ENCODE measurements around the gene GTF2H4. TPM values are rescaled to one million over a fixed set of nuclear protein-coding genes. Genes with fewer than 3 reads are reported as not detected.
"Not testable (repeated sequence)": the region's sequence is repeated elsewhere in the genome, so short reads cannot be mapped to it uniquely, and the experiment has no call there.

Gene GTF2H4
- total RNA-seq, 2 donors from 2014 or later, result 0.66 to 27.2 TPM

DNA sequence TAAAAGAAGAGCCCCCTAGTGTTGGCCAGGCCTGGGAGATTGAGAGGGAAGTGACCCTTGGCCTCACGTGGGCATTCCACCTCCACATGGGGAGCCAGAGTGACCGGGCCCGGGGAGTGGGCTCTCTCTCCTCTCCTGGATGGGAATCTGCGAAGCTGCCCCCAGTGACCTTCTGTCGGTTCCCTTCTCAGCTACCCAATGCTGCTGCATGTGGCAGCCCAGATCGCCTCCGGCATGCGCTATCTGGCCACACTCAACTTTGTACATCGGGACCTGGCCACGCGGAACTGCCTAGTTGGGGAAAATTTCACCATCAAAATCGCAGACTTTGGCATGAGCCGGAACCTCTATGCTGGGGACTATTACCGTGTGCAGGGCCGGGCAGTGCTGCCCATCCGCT lies 10.1 kb upstream of the GTF2H4 start:
- WGBS, 2 donors, result 80 to 90% methylated on average over 10 to 16 of the region's 16 CpGs
- Histone ChIP-seq H3K4me1 (no peaks in the 10 kb centered on the region), H3K9me3 (no peaks in the 10 kb centered on the region), H3K4me3 (no peak overlapping the region), H3K27me3 (no peaks in the 10 kb centered on the region), H3K27ac (no peak overlapping the region), H3K36me3 (replicated peaks in 1 of 2; ENCODE audit: insufficient read depth in 1 of 2, low read depth in 2 of 2) (peaks cover 19 to 30% of the 10 kb centered on the region in 2 donors)
- DNase-seq (no peak), ATAC-seq (no peak)
- no peak for TF ChIP-seq POLR2A (IDR thresholded peaks at IDR 0.05)
- no peak for TF ChIP-seq CTCF (IDR thresholded peaks at IDR 0.05)
- intact Hi-C loops (cut with DNase I), result no loop called here

GRCh38 chr6:30898750-30899360 lies 9.2 kb upstream of the GTF2H4 start:
- Histone ChIP-seq H3K4me1 (no peaks in the 10 kb centered on the region), H3K9me3 (no peaks in the 10 kb centered on the region), H3K27me3 (no peaks in the 10 kb centered on the region), H3K36me3 (replicated peaks in 1 of 2; ENCODE audit: insufficient read depth in 1 of 2, low read depth in 2 of 2) (peaks cover 15 to 26% of the 10 kb centered on the region in 2 donors), H3K4me3 (no peak overlapping the region), H3K27ac (no peak overlapping the region)
- no peak for DNase-seq
- intact Hi-C loops (cut with DNase I), result no loop called here
- no peak for ATAC-seq
- TF ChIP-seq CTCF (IDR thresholded peaks at IDR 0.05), result no peak
- TF ChIP-seq POLR2A (IDR thresholded peaks at IDR 0.05), result no peak
- 82 to 84% methylated on average over 23 of the region's 23 CpGs for WGBS, 2 donors

DNA sequence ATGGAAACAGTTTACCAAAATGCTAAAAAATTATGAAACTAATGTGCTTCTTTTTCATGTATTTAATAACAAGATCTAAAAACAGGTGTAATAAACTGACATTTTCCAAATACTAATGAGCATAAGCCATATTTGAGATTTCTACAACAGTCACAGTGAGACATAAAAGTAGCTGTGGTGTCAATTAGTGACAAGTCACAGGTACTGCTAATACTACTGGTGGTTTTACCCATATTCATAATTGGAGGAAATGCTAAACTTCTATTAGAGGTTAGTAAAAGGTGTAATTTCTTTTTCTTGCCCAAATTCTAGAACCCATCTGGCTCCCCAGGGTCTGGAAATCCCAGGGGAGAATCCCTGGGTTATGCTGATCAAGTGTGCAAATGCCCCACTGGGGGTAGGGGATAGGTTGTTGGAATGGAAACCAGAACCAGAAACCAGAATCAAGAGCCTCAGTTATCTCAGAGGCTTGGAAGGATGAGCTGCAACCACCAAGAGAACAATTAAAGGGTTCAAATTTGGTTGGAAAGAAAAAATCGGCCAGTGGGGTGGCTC lies 7.1 kb upstream of the GTF2H4 start:
- no peak overlapping the region for H3K4me3 ChIP-seq
- no peaks in the 10 kb centered on the region for H3K27me3 ChIP-seq
- H3K36me3 ChIP-seq (replicated peaks in 1 of 2; ENCODE audit: insufficient read depth in 1 of 2, low read depth in 2 of 2), result peaks cover 15 to 20% of the 10 kb centered on the region in 2 donors
- H3K4me1 ChIP-seq, result no peaks in the 10 kb centered on the region
- no peaks in the 10 kb centered on the region for H3K9me3 ChIP-seq
- ATAC-seq, result no peak
- DNase-seq, result no peak
- H3K27ac ChIP-seq, result no peak overlapping the region
- intact Hi-C loops (cut with DNase I), result no loop called here
- no peak for TF ChIP-seq CTCF (IDR thresholded peaks at IDR 0.05)
- no peak for TF ChIP-seq POLR2A (IDR thresholded peaks at IDR 0.05)
- WGBS, 2 donors, result 69 to 82% methylated on average over 1 of the region's 1 CpG

DNA sequence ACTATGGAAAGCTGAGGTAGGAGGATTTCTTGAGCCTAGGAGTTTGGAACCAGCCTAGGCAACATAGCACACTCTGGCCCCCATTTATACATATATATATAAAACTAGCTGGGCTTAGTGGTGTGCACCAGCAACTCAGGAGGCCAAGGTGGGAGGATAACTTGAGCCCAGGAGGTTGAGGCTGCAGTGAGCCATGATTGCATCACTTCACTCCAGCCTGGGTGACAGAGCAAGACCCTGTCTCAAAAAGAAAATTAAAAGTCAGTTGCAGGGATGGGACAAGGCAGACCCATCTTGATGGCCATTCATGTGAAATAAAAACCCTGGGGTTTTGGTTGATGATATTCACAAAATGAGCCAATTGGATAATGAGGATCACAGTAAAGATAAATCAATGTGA lies 6.6 kb upstream of the GTF2H4 start:
- no peak for DNase-seq
- H3K4me3 ChIP-seq, result no peak overlapping the region
- intact Hi-C loops (cut with DNase I), result no loop called here
- H3K27me3 ChIP-seq, result no peaks in the 10 kb centered on the region
- no peaks in the 10 kb centered on the region for H3K9me3 ChIP-seq
- ATAC-seq, result no peak
- H3K4me1 ChIP-seq, result no peaks in the 10 kb centered on the region
- H3K27ac ChIP-seq, result no peak overlapping the region
- TF ChIP-seq POLR2A (IDR thresholded peaks at IDR 0.05) (no peak), CTCF (IDR thresholded peaks at IDR 0.05) (no peak)
- H3K36me3 ChIP-seq (replicated peaks in 1 of 2; ENCODE audit: insufficient read depth in 1 of 2, low read depth in 2 of 2), result peaks cover 15 to 19% of the 10 kb centered on the region in 2 donors

DNA sequence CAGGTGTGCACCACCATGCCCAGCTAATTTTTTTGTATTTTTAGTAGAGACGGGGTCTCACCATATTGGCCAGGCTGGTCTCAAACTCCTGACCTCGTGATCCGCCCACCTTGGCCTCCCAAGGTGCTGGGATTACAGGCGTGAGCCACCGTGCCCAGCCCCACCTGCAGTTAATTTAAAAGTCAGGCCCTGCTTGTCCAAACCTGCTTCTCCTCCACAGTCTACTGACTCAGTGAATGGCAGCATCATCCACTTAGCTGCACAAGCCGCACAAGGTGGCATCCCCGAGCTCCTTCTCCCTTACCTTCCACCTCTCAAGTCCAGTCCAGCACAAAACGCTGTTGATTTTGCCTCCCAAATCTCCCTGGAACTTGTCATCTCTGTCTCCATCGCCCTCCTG lies 5.8 kb upstream of the GTF2H4 start:
- DNase-seq, result not testable (repeated sequence)

More for the DNA sequence above, 5.8 kb upstream of the GTF2H4 start:
- H3K4me1 ChIP-seq; ATAC-seq; H3K27me3 ChIP-seq; H3K9me3 ChIP-seq; H3K27ac ChIP-seq; intact Hi-C loops (cut with DNase I); H3K4me3 ChIP-seq: not testable (repeated sequence)
- peaks cover 13 to 15% of the 10 kb centered on the region in 2 donors for H3K36me3 ChIP-seq (replicated peaks in 1 of 2; ENCODE audit: insufficient read depth in 1 of 2, low read depth in 2 of 2)
- whole genome bisulfite sequencing, 2 donors, result 67 to 69% methylated on average over 9 of the region's 9 CpGs
